ENCODE results near the gene TEX54.

TEX54 gene

DNA sequence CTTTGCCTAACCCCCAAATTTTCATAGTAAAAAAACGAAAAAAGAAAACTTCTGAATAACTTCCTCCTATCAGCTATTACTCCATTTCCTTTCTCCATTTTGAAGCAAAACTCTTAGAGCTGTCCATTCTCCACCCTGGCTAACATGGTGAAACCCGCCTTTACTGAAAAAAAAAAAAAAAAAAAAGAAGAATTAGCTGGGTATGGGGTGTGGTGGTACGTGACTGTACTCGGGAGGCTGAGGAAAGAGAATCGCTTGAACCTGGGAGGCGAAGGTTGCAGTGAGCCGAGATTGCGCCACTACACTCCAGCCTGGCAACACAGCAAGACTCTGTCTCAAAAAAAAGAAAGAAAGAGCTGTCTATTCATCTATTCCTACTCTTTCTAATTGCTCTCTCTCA is 16.1 kb downstream of the TEX54 start:
- TF ChIP-seq POLR2AphosphoS5 (IDR thresholded peaks at IDR 0.05; ENCODE audit: low read depth, low read length) (no peak), SIN3A (IDR thresholded peaks at IDR 0.05; ENCODE audit: borderline replicate concordance, insufficient read depth, low read length) (no peak), TAF1 (IDR thresholded peaks at IDR 0.05; ENCODE audit: borderline replicate concordance, insufficient read depth, low read length) (no peak), FOXP2 (optimal IDR thresholded peaks at IDR 0.05; ENCODE audit: borderline replicate concordance, extremely low read depth, extremely low read length, insufficient read depth) (no peak)
- TF ChIP-seq, protein P1, sequence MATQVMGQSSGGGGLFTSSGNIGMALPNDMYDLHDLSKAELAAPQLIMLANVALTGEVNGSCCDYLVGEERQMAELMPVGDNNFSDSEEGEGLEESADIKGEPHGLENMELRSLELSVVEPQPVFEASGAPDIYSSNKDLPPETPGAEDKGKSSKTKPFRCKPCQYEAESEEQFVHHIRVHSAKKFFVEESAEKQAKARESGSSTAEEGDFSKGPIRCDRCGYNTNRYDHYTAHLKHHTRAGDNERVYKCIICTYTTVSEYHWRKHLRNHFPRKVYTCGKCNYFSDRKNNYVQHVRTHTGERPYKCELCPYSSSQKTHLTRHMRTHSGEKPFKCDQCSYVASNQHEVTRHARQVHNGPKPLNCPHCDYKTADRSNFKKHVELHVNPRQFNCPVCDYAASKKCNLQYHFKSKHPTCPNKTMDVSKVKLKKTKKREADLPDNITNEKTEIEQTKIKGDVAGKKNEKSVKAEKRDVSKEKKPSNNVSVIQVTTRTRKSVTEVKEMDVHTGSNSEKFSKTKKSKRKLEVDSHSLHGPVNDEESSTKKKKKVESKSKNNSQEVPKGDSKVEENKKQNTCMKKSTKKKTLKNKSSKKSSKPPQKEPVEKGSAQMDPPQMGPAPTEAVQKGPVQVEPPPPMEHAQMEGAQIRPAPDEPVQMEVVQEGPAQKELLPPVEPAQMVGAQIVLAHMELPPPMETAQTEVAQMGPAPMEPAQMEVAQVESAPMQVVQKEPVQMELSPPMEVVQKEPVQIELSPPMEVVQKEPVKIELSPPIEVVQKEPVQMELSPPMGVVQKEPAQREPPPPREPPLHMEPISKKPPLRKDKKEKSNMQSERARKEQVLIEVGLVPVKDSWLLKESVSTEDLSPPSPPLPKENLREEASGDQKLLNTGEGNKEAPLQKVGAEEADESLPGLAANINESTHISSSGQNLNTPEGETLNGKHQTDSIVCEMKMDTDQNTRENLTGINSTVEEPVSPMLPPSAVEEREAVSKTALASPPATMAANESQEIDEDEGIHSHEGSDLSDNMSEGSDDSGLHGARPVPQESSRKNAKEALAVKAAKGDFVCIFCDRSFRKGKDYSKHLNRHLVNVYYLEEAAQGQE (IDR thresholded peaks at IDR 0.05; ENCODE audit: insufficient read depth in 1 of 2, low read depth in 2 of 2, low read length in 2 of 2): no peak

DNA sequence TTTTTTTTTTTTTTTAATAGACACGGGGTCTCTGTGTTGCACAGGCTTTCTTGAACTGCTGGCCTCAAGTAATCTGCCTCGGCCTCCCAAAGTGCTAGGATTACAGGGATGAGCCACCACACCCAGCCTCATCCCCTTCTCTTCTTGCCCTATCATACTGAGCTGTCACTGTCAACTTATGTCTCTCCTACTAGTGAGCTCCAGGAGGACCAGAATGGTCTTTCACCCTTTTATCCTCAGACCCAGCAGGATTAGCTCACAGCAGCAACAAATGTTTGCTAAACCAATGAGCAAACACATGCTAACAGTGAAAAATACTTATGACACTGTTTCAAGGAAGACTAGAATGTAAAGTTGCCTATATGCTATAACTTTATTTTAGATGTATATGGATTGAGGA is 21.0 kb downstream of the TEX54 start:
- TF ChIP-seq POLR2AphosphoS5 (IDR thresholded peaks at IDR 0.05; ENCODE audit: low read depth, low read length): no peak
- no peak for TF ChIP-seq TAF1 (IDR thresholded peaks at IDR 0.05; ENCODE audit: borderline replicate concordance, insufficient read depth, low read length)
- no peak for TF ChIP-seq FOXP2 (optimal IDR thresholded peaks at IDR 0.05; ENCODE audit: borderline replicate concordance, extremely low read depth, extremely low read length, insufficient read depth)

DNA sequence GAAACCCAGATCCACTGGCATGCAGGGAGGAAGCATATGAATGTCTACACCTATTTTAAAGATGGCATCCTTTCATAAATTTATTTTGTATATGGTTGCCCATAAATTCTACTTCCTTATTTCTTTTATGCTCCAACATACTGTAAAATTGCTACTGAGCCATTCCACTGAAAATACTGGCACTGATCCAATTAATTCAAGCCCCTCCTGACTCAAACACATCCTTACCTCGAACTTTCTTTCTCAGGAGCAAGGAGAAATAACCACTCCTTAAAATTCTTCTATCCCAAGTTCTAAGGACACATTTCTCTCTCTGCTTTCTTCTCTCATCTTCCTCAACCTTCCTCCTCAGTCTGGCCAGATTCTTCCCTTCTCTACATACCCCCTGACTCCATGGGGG is 21.9 kb downstream of the TEX54 start:
- TF ChIP-seq FOXP2 (optimal IDR thresholded peaks at IDR 0.05; ENCODE audit: borderline replicate concordance, extremely low read depth, extremely low read length, insufficient read depth) (no peak), POLR2AphosphoS5 (IDR thresholded peaks at IDR 0.05; ENCODE audit: low read depth, low read length) (no peak), TAF1 (IDR thresholded peaks at IDR 0.05; ENCODE audit: borderline replicate concordance, insufficient read depth, low read length) (no peak), SIN3A (IDR thresholded peaks at IDR 0.05; ENCODE audit: borderline replicate concordance, insufficient read depth, low read length) (no peak)
- TF ChIP-seq, protein P1 (IDR thresholded peaks at IDR 0.05; ENCODE audit: insufficient read depth in 1 of 2, low read depth in 2 of 2, low read length in 2 of 2): no peak

DNA sequence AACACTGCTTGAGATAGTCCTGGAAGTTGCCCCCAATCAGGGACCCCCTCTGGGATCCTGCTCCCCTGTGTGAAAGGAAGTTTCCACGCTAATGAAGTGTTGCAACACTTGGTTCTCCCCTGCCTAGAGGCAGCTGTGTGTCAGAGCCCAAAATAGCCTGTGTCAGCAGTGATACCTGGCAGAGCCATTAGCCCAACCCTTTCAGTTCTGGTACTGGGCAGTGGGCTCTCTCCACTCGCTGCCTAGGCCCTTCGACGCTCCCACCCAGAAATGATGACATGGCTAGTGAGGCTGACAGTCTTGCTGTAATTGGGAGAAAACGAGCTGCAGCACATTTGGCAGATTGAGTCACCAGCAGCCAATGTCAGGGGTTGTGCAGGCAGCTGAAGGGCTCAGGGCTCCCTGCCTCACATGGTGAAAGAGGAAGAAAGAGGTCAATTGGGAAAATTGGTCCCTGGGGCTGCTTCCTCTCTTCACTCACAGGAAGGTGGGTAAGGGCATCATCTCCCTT is 26.0 kb downstream of the TEX54 start:
- TF ChIP-seq POLR2AphosphoS5 (IDR thresholded peaks at IDR 0.05; ENCODE audit: low read depth, low read length) (no peak), TAF1 (IDR thresholded peaks at IDR 0.05; ENCODE audit: borderline replicate concordance, insufficient read depth, low read length) (no peak), FOXP2 (optimal IDR thresholded peaks at IDR 0.05; ENCODE audit: borderline replicate concordance, extremely low read depth, extremely low read length, insufficient read depth) (no peak), SIN3A (IDR thresholded peaks at IDR 0.05; ENCODE audit: borderline replicate concordance, insufficient read depth, low read length) (no peak)
- TF ChIP-seq, protein P1 (IDR thresholded peaks at IDR 0.05; ENCODE audit: insufficient read depth in 1 of 2, low read depth in 2 of 2, low read length in 2 of 2): no peak

DNA sequence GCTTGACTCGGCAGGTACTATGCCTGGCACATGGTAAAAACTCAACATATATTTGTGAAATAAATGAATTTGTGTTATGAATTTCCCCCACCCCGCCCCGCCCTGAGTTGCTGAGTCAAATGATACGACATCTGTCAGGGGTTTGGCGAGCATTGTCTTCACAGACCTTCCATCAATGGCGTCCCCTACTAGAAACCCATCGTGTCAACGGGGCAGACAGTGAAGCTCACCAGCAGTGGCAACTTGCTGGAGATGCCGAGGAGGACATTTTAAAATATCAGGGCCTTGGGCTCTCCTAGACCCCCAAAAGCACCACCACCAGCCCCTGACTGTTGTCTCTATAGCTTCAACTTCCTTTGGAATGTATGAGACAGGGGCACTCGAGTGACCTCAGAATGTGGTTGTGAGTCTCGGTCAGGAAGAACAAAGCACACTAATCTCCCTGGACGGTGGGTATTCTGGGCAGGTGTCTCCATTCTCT is 26.6 kb downstream of the TEX54 start:
- TF ChIP-seq TAF1 (IDR thresholded peaks at IDR 0.05; ENCODE audit: borderline replicate concordance, insufficient read depth, low read length) (no peak), POLR2AphosphoS5 (IDR thresholded peaks at IDR 0.05; ENCODE audit: low read depth, low read length) (no peak), FOXP2 (optimal IDR thresholded peaks at IDR 0.05; ENCODE audit: borderline replicate concordance, extremely low read depth, extremely low read length, insufficient read depth) (no peak), SIN3A (IDR thresholded peaks at IDR 0.05; ENCODE audit: borderline replicate concordance, insufficient read depth, low read length) (no peak)
- TF ChIP-seq, protein P1 (IDR thresholded peaks at IDR 0.05; ENCODE audit: insufficient read depth in 1 of 2, low read depth in 2 of 2, low read length in 2 of 2): no peak

Data from PFSK-1 (cell line).